ENCODE measurements around the gene ZSCAN1. TPM values are rescaled to one million over a fixed set of nuclear protein-coding genes. Genes with fewer than 3 reads are reported as not detected.
"Not testable (repeated sequence)": the region's sequence is repeated elsewhere in the genome, so short reads cannot be mapped to it uniquely, and the experiment has no call there.

The ZSCAN1 gene
- total RNA-seq, 1 donor, result not detected

GRCh38 chr19:58007285-58007684 lies 26.5 kb upstream of the ZSCAN1 start:
- TF ChIP-seq CTCF (IDR thresholded peaks at IDR 0.05; ENCODE audit: insufficient read depth, low read length), result no peak
- no peak for DNase-seq (ENCODE audit: low read depth)

GRCh38 chr19:58008877-58009276 lies 24.9 kb upstream of the ZSCAN1 start:
- H3K4me3 ChIP-seq (ENCODE audit: low read depth, low read length); DNase-seq (ENCODE audit: low read depth): not testable (repeated sequence)

More at GRCh38 chr19:58007285-58007684, 26.5 kb upstream of the ZSCAN1 start:
- H3K4me3 ChIP-seq (ENCODE audit: low read depth, low read length), result no peak overlapping the region

GRCh38 chr19:58009301-58009665 lies 24.5 kb upstream of the ZSCAN1 start:
- no peak for DNase-seq (ENCODE audit: low read depth)
- peak overlapping the region; percentile 47 for H3K4me3 ChIP-seq (ENCODE audit: low read depth, low read length)
- no peak for TF ChIP-seq CTCF (IDR thresholded peaks at IDR 0.05; ENCODE audit: insufficient read depth, low read length)

- TF ChIP-seq CTCF (IDR thresholded peaks at IDR 0.05; ENCODE audit: insufficient read depth, low read length), result no peak
- H3K4me3 ChIP-seq (ENCODE audit: low read depth, low read length), result peak overlapping the region; percentile 47
- DNase-seq (ENCODE audit: low read depth), result peak; percentile 67
Measured at GRCh38 chr19:58009666-58010301, 24.0 kb upstream of the ZSCAN1 start.

GRCh38 chr19:58010507-58010906 lies 23.3 kb upstream of the ZSCAN1 start:
- no peak overlapping the region for H3K4me3 ChIP-seq (ENCODE audit: low read depth, low read length)
- no peak for TF ChIP-seq CTCF (IDR thresholded peaks at IDR 0.05; ENCODE audit: insufficient read depth, low read length)
- DNase-seq (ENCODE audit: low read depth), result no peak

- DNase-seq (ENCODE audit: low read depth), result no peak
- TF ChIP-seq CTCF (IDR thresholded peaks at IDR 0.05; ENCODE audit: insufficient read depth, low read length), result no peak
- no peak overlapping the region for H3K4me3 ChIP-seq (ENCODE audit: low read depth, low read length)
Measured at GRCh38 chr19:58014141-58014540, 19.7 kb upstream of the ZSCAN1 start.

GRCh38 chr19:58020129-58020528 lies 13.7 kb upstream of the ZSCAN1 start:
- TF ChIP-seq CTCF (IDR thresholded peaks at IDR 0.05; ENCODE audit: insufficient read depth, low read length), result no peak
- no peak for DNase-seq (ENCODE audit: low read depth)

More at GRCh38 chr19:58020129-58020528, 13.7 kb upstream of the ZSCAN1 start:
- H3K4me3 ChIP-seq (ENCODE audit: low read depth, low read length), result no peak overlapping the region
